ENCODE data around the gene ZMAT5. TPM values are rescaled to one million over a fixed set of nuclear protein-coding genes. Genes with fewer than 3 reads are reported as not detected.

The ZMAT5 gene
- total and polyA plus RNA-seq, 10 of the 15 experiments (the other 5 are each of a cell fraction or from before 2014, with no cell fraction given): 2.3 to 43.0 (median 21.9) TPM

- Histone ChIP-seq H3K4me1 (ENCODE audit: control insufficient read depth, insufficient read depth, low read length) (no peaks in the 10 kb centered on the region), H3K27ac (ENCODE audit: control insufficient read depth, insufficient read depth) (no peak overlapping the region), H4K20me1 (ENCODE audit: control insufficient read depth, insufficient read depth) (no peaks in the 10 kb centered on the region), H3K4me3 (no peak overlapping the region), H3K9me3 (replicated peaks; ENCODE audit: control insufficient read depth, insufficient read depth, low read length) (no peaks in the 10 kb centered on the region), H3K79me2 (ENCODE audit: control insufficient read depth, insufficient read depth, low read length) (no peaks in the 10 kb centered on the region), H3K9ac (ENCODE audit: control insufficient read depth, insufficient read depth, low read length) (no peak overlapping the region), H3K4me2 (ENCODE audit: control insufficient read depth, insufficient read depth) (no peak overlapping the region), H3K27me3 (replicated peaks in 1 of 2; ENCODE audit: control insufficient read depth in 2 of 2, insufficient read depth in 2 of 2, low read length in 1 of 2) (no peaks in the 10 kb centered on the region), H2AFZ (ENCODE audit: control insufficient read depth, low read depth, low read length) (no peak overlapping the region), H3K36me3 (ENCODE audit: control insufficient read depth in 2 of 2, insufficient read depth in 2 of 2, low read length in 1 of 2) (peaks cover 13 to 39% of the 10 kb centered on the region in 2 experiments; a peak in 3 of 4 replicates)
- no peak for DNase-seq (ENCODE audit: low read depth, low spot score)
- ATAC-seq: no peak
- POLR2A ChIA-PET: no interaction called here
- RAD21 ChIA-PET (ENCODE audit: unreplicated experiment): no interaction called here
- SMC1A ChIA-PET (ENCODE audit: uncharacterized antibody, unreplicated experiment): interaction anchor here (1.4 kb wide), 1 partner anchor 200 kb away, joined by 4 read pairs; no protein-coding TSS in a partner anchor
- FAIRE-seq: no peak
- intact Hi-C loops (cut with micrococcal nuclease; ENCODE audit: unreplicated experiment) (no loop called here), in situ Hi-C loops (cut with MboI) (no loop called here)
- 69% methylated on average over 2 of the region's 2 CpGs for WGBS (ENCODE audit: insufficient coverage, insufficient replicate concordance, low lambda C conversion rate, missing lambda C conversion rate)
- CTCF ChIA-PET: interaction anchor here (2.1 kb wide), 1 partner anchor 198 kb away, joined by 5 read pairs; no protein-coding TSS in a partner anchor
- TF ChIP-seq SMC3 (IDR thresholded peaks at IDR 0.05; ENCODE audit: borderline replicate concordance, low read length) (no peak), REST (IDR thresholded peaks at IDR 0.05; ENCODE audit: low read depth, low read length) (no peak), SRF (IDR thresholded peaks at IDR 0.05; ENCODE audit: low read depth in 2 of 2, low read length in 2 of 2) (no peak), KLF5 (IDR thresholded peaks at IDR 0.05; ENCODE audit: partially characterized antibody) (no peak), FOXK2 (IDR thresholded peaks at IDR 0.05) (no peak)
- BruUV-seq (replicated peaks): no TSS peak
These were observed 38.2 kb upstream of the ZMAT5 start for GRCh38 chr22:29804985-29805384.

Data from GM12878 (cell line).